ENCODE measurements around the gene GRM3.

Gene GRM3

GRCh38 chr7:86867163-86867762, 223.6 kb downstream of the GRM3 start:
- no peak overlapping the region for H3K4me3 ChIP-seq (ENCODE audit: low read depth, low read length)
- TF ChIP-seq, protein P1, sequence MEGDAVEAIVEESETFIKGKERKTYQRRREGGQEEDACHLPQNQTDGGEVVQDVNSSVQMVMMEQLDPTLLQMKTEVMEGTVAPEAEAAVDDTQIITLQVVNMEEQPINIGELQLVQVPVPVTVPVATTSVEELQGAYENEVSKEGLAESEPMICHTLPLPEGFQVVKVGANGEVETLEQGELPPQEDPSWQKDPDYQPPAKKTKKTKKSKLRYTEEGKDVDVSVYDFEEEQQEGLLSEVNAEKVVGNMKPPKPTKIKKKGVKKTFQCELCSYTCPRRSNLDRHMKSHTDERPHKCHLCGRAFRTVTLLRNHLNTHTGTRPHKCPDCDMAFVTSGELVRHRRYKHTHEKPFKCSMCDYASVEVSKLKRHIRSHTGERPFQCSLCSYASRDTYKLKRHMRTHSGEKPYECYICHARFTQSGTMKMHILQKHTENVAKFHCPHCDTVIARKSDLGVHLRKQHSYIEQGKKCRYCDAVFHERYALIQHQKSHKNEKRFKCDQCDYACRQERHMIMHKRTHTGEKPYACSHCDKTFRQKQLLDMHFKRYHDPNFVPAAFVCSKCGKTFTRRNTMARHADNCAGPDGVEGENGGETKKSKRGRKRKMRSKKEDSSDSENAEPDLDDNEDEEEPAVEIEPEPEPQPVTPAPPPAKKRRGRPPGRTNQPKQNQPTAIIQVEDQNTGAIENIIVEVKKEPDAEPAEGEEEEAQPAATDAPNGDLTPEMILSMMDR (IDR thresholded peaks at IDR 0.05; ENCODE audit: control insufficient read depth, extremely low read depth, insufficient read depth), result no peak
- no peak for DNase-seq (ENCODE audit: low read depth)

DNA sequence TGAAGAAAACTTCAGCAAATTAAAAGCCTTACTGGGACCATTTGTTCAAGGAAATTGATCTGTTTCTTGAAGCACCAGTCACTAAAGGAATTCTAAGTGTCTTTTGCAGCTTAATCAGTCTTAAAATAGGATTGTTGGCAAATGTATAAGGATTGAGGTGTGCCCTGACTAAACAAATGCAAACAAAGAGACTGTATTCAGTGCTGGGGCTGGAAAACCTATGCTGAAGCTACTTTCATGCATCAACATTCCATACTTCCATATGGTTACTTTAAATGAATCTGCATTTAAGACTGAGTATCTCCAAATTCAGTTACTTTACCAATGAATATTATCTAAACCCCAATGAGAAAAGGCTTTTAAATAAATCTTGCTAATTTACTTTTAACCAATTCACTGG, 232.4 kb downstream of the GRM3 start:
- H3K4me3 ChIP-seq (ENCODE audit: low read depth, low read length), result no peak overlapping the region
- no peak for DNase-seq (ENCODE audit: low read depth)
- TF ChIP-seq, protein P1 (IDR thresholded peaks at IDR 0.05; ENCODE audit: control insufficient read depth, extremely low read depth, insufficient read depth), result no peak

DNA sequence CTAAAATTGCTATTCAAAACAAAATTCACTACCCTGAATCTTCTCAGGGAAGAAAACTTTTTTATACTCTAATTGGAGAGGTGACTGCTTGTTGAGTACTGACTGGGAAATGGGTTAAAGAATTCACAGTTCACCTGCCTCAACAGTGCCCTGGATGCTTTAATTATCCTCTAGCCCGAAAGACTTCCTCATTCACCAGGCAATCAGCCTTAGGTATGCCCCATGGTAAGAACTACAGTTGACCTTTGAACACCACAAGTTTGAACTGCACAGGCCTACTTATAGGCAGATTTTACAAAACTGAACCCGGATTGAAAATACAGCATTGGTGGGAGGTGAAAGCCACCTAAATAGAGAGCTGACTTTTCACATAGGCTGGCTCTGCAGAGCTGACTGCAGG, 240.4 kb downstream of the GRM3 start:
- no peak for DNase-seq (ENCODE audit: low read depth)
- no peak overlapping the region for H3K4me3 ChIP-seq (ENCODE audit: low read depth, low read length)
- TF ChIP-seq, protein P1 (IDR thresholded peaks at IDR 0.05; ENCODE audit: control insufficient read depth, extremely low read depth, insufficient read depth), result no peak

DNA sequence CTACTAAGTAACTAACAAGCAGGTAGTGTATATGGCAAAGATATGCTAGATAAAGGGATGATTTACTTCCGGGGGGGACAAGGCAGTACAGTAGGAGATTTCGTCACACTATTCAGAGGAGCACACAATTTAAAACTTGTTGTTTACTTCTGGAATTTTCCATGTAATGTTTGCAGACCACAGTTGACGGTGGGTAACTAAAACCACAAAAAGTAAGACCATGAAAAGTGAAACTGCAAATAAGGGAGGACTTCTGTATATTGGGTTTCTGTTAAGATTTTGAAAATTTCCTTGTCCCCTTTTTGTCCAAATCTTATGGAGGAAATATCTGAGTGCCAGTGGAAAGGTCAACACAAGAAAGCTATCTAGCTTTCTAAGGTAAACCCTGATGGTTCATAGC, 245.8 kb downstream of the GRM3 start:
- no peak for DNase-seq (ENCODE audit: low read depth)
- TF ChIP-seq, protein P1 (IDR thresholded peaks at IDR 0.05; ENCODE audit: control insufficient read depth, extremely low read depth, insufficient read depth), result no peak
- no peak overlapping the region for H3K4me3 ChIP-seq (ENCODE audit: low read depth, low read length)

GRCh38 chr7:86898171-86898570, 254.5 kb downstream of the GRM3 start:
- TF ChIP-seq, protein P1 (IDR thresholded peaks at IDR 0.05; ENCODE audit: control insufficient read depth, extremely low read depth, insufficient read depth), result no peak
- H3K4me3 ChIP-seq (ENCODE audit: low read depth, low read length), result no peak overlapping the region
- DNase-seq (ENCODE audit: low read depth), result no peak

- no peak overlapping the region for H3K4me3 ChIP-seq (ENCODE audit: low read depth, low read length)
- TF ChIP-seq, protein P1 (IDR thresholded peaks at IDR 0.05; ENCODE audit: control insufficient read depth, extremely low read depth, insufficient read depth), result no peak
- no peak for DNase-seq (ENCODE audit: low read depth)
These were observed 257.2 kb downstream of the GRM3 start for GRCh38 chr7:86900886-86901285.
